Pancreas (tissue), 10 donors: ENCODE measurements around the gene PTPRR. TPM values are rescaled to one million over a fixed set of nuclear protein-coding genes. Genes with fewer than 3 reads are reported as not detected.

Source experiments
- ATAC-seq, 4 donors: fragments of 200-7000 bp; cut with Tn5 transposase; one replicate each; pipeline versions ENCODE4 v1.8.0 to v1.9.1; 2020; ENCODE audit warnings: mild to moderate bottlenecking in 4 of 4, moderate library complexity in 4 of 4
- DNase-seq, 6 donors: peaks; one replicate each; pipeline ENCODE4 v3.0.0-alpha.2; 2020
- FAIRE-seq: peaks from 2 replicates; lab custom pipeline; 2012; peaks lifted over from hg19 to GRCh38; lab: Jason Lieb, UNC
- H3K27ac ChIP-seq, 4 donors: fragments of 200-600 bp; sonication (generic); 1 replicate in 3 of 4; 2 replicates in 1 of 4; pipeline versions ENCODE4 v1.5.0 to v1.8.0; 2020
- H3K27me3 ChIP-seq, 4 donors: fragments of 200-600 bp; one replicate each; pipeline ENCODE4 v1.8.0; 2021
- H3K36me3 ChIP-seq, 3 donors: fragments of 200-600 bp; sonication (generic) in 1 of 3; one replicate each; pipeline versions ENCODE4 v1.5.0 to v1.8.0; 2020 to 2021
- H3K4me1 ChIP-seq, 3 donors: fragments of 200-600 bp; one replicate each; pipeline ENCODE4 v1.8.0; 2021
- H3K4me3 ChIP-seq, 4 donors: fragments of 200-600 bp; sonication (generic) in 2 of 4; one replicate each; pipeline versions ENCODE4 v1.5.0 to v1.8.0; 2020 to 2021
- H3K9me3 ChIP-seq, 4 donors: fragments of 200-600 bp; one replicate each; pipeline ENCODE4 v1.8.0; 2021
- WGBS, 2 donors: extraction: QIAGEN DNeasy Blood & Tissue Kit; methylation state at CpG; one replicate each; pipeline ENCODE4 v1.1.7; 2013; 5-methylcytosine and 5-hydroxymethylcytosine counted together
- intact Hi-C, 3 donors: fragments of 100-400 bp; cut with DNase I; formaldehyde crosslinking; loops; one replicate each; pipeline versions ENCODE4 v1.11.1 to v1.14.2; 2022
- polyA plus RNA-seq, 2 donors: library from polyadenylated mRNA; stranded (reverse); fragments of 200-250 nt; gene quantifications; one replicate each; pipeline ENCODE4 v1.2.3, GENCODE V29; 2013
- total RNA-seq, 6 donors: library from RNA; stranded (reverse); fragmentation: NEBNext Ultra II Directional in 4 of 6; extraction: Animal tissue kit (Norgen Biotek cat#: 25700) in 4 of 6; gene quantifications; one replicate each; pipeline versions ENCODE4 v1.2.1 to v1.2.4, GENCODE V29; 2021 to 2023
- TF ChIP-seq, protein P1 (sequence below), 4 donors: fragments of 200-600 bp; sonication (generic) in 3 of 4; IDR thresholded peaks; one replicate each; pipeline versions ENCODE4 v1.5.0 to v1.8.0; 2021; ENCODE audit warnings: antibody characterized with exemption in 4 of 4
- donor health status: healthy with polysubstance abuse.
- donor health status: DM: no; HTN: no; CAD: no; lungs with moderate emphysema.
- donor health status: DM: no; HTN: no; CAD: no.
- donor health status: control.
- donor health status: control.
- donor health status: Bipolar disorder and iron deficiency.
- donor health status: DM: yes; HTN: yes; CAD: no.
- donor health status: DM: no; HTN: no; CAD: no.
- donor health status: DM: no; HTN: no; CAD: no.
- donor health status: DM: yes; HTN: yes; CAD: no.

PTPRR gene
- total and polyA plus RNA-seq, 8 donors: 0.14 to 0.72 (median 0.23) TPM; not detected in 3

DNA sequence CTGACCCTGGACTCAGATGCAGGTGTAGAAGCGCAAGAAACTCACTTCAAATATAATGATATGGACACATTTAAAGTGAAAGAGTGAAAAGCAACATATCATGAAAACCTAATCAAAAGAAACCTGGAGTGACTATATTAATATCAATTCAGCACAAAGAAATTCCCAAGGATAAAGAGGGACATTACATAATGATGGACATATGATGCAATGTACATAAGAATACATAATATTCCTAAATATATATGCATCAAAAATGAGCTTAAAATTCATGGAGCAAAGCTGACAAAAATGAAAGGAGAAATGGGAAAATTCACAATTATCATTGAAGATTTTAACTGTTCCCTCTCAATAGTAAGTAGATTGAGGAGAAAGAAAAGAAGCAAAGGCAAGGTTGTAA lies 24.6 kb downstream of the PTPRR start:
- no peak for DNase-seq
- no peaks in the 10 kb centered on the region for H3K36me3 ChIP-seq
- intact Hi-C loops: no loop called here
- H3K27me3 ChIP-seq: peaks cover 0 to 4% (median 0%) of the 10 kb centered on the region in 4 donors
- H3K9me3 ChIP-seq: no peaks in the 10 kb centered on the region
- no peak for FAIRE-seq
- TF ChIP-seq, protein P1, sequence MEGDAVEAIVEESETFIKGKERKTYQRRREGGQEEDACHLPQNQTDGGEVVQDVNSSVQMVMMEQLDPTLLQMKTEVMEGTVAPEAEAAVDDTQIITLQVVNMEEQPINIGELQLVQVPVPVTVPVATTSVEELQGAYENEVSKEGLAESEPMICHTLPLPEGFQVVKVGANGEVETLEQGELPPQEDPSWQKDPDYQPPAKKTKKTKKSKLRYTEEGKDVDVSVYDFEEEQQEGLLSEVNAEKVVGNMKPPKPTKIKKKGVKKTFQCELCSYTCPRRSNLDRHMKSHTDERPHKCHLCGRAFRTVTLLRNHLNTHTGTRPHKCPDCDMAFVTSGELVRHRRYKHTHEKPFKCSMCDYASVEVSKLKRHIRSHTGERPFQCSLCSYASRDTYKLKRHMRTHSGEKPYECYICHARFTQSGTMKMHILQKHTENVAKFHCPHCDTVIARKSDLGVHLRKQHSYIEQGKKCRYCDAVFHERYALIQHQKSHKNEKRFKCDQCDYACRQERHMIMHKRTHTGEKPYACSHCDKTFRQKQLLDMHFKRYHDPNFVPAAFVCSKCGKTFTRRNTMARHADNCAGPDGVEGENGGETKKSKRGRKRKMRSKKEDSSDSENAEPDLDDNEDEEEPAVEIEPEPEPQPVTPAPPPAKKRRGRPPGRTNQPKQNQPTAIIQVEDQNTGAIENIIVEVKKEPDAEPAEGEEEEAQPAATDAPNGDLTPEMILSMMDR (IDR thresholded peaks at IDR 0.05): no peak
- H3K4me3 ChIP-seq: no peak overlapping the region
- no peaks in the 10 kb centered on the region for H3K4me1 ChIP-seq
- no peak overlapping the region for H3K27ac ChIP-seq
- ATAC-seq: no peak
- 88 to 93% methylated on average over 1 of the region's 1 CpG for WGBS, 2 donors

DNA sequence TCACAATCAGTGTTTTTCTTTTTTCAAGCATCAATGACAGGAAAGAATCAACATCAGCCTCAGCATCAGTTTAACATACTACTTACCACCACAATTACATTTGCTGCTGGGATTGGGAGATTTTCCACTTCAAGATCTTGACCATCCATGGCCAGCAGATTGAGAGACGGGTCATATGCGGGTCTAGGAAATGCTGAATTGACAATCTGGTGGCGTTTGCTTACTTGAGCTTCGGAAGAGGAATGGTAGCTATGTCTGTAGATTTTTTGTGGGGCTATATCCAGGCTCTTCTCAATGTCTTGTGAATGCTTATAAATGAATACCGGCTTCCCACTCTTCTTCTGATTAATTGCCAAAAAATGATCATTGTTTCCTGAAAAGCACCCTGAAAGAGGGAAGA lies 27.9 kb downstream of the PTPRR start:
- FAIRE-seq: no peak
- H3K36me3 ChIP-seq: no peaks in the 10 kb centered on the region
- no peak overlapping the region for H3K4me3 ChIP-seq
- whole genome bisulfite sequencing, 2 donors: 73 to 85% methylated on average over 5 of the region's 5 CpGs
- intact Hi-C loops: no loop called here
- no peaks in the 10 kb centered on the region for H3K9me3 ChIP-seq
- H3K27ac ChIP-seq: no peak overlapping the region
- DNase-seq: no peak
- no peak for ATAC-seq
- TF ChIP-seq, protein P1 (IDR thresholded peaks at IDR 0.05): no peak
- no peaks in the 10 kb centered on the region for H3K27me3 ChIP-seq
- H3K4me1 ChIP-seq: no peaks in the 10 kb centered on the region

DNA sequence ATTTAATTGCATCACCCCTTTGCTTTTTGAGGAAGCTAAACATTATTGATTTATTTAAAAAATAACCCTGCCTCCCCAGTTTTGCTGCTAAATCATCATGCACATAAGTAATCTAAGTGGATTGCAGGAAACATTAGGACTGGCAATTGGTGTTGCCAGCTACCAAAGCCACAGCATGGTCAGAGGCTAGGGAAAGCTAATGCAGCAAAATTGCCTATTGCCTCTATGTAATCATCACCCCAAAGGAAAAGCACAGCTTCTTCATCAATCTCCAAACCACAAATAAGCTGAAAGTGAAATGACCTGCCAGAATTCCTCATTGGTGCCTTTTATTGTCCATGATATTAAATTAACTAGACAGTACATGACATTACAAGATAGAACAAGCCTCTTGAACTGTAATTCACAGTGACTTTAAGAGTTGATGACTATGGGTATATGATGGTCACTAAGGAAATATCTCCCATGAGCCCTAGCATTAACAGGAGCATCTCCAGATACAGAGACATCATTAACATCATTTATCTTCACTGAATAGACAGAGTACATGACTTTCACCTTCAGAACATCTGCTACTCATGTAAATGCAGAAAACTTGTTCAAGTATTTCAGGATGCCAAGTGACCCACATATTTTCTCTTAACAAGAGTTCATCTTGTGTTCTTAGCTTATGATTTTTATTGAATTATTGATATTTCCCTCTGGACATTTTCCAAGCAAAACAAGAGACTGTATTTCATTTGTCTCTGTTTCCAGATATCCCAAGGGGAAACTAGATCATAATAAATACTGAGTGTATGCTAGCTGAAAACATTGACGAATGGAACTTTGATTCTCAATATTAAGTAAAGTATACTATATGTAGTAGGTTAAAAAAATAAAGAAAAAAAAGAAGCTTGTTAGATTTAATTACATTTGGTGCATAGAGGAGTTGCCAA lies 29.4 kb downstream of the PTPRR start:
- no peaks in the 10 kb centered on the region for H3K36me3 ChIP-seq
- ATAC-seq (no peak), FAIRE-seq (no peak), DNase-seq (no peak)
- 9 to 17% methylated on average over 1 of the region's 1 CpG for WGBS, 2 donors
- H3K4me3 ChIP-seq: no peak overlapping the region
- no peaks in the 10 kb centered on the region for H3K27me3 ChIP-seq
- intact Hi-C loops: no loop called here
- no peaks in the 10 kb centered on the region for H3K4me1 ChIP-seq
- no peak overlapping the region for H3K27ac ChIP-seq
- TF ChIP-seq, protein P1 (IDR thresholded peaks at IDR 0.05): no peak
- no peaks in the 10 kb centered on the region for H3K9me3 ChIP-seq

DNA sequence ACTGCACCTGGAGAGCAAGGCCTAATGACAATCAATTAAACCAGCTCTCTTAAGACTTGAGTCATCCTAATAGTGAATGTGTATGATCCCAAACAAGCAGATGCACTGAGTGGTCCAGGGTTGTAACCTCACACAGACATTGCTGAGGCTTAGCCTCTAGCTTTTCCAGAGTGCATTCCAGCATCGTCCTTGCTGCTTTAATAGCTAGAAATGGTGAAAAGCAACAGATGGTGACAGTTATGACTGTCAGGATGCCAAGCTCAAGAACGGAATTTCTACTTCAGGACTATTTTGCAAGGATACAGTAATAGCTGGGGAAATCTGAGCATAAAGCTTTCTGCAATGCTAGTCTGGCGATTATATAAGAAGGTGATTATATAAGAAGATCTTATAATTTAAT lies 34.6 kb downstream of the PTPRR start:
- no peak overlapping the region for H3K4me3 ChIP-seq
- H3K36me3 ChIP-seq: no peaks in the 10 kb centered on the region
- DNase-seq (no peak), ATAC-seq (no peak), FAIRE-seq (no peak)
- TF ChIP-seq, protein P1 (IDR thresholded peaks at IDR 0.05): no peak
- H3K9me3 ChIP-seq: no peaks in the 10 kb centered on the region
- 48 to 62% methylated on average over 3 of the region's 3 CpGs for WGBS, 2 donors
- intact Hi-C loops: no loop called here
- no peaks in the 10 kb centered on the region for H3K4me1 ChIP-seq
- no peak overlapping the region for H3K27ac ChIP-seq
- H3K27me3 ChIP-seq: no peaks in the 10 kb centered on the region

DNA sequence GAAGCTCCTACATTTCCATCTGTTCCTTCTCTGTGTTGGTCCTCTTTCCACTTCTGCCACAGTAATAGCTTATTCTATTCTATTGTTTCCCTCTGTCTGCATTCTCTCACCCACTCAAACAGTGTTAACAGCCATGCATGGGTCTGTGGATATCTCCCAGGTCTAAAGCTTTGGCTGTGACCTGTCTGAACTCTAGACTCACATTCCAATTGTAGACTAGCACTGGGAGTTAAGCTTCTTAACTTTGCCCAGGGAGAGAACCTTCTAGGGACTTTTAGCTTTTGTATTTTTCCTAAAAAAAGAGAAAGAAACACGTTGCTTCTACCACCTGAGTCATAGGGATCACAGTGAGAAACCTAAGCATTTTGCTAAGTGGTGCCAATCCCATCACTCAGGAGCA lies 36.7 kb downstream of the PTPRR start:
- Histone ChIP-seq H3K4me3 (no peak overlapping the region), H3K27ac (no peak overlapping the region), H3K27me3 (no peaks in the 10 kb centered on the region), H3K36me3 (no peaks in the 10 kb centered on the region), H3K9me3 (no peaks in the 10 kb centered on the region), H3K4me1 (no peaks in the 10 kb centered on the region)
- WGBS, 2 donors: 21 to 28% methylated on average over 1 of the region's 1 CpG
- FAIRE-seq: no peak
- intact Hi-C loops: no loop called here
- DNase-seq: no peak
- ATAC-seq: no peak
- TF ChIP-seq, protein P1 (IDR thresholded peaks at IDR 0.05): no peak
